GM21390 (cell line): ENCODE results near the gene PCNX3.

Experiments
- ATAC-seq: cut with Tn5 transposase; IDR thresholded peaks from one replicate; pipeline ENCODE4 v1.9.1; 2021; ENCODE audit not compliant: unreplicated experiment

PCNX3 gene

GRCh38 chr11:65618763-65619162, 3.2 kb downstream of the PCNX3 start:
- no peak for ATAC-seq

- ATAC-seq = no peak
Observed at GRCh38 chr11:65619281-65619928, 3.8 kb downstream of the PCNX3 start.

DNA sequence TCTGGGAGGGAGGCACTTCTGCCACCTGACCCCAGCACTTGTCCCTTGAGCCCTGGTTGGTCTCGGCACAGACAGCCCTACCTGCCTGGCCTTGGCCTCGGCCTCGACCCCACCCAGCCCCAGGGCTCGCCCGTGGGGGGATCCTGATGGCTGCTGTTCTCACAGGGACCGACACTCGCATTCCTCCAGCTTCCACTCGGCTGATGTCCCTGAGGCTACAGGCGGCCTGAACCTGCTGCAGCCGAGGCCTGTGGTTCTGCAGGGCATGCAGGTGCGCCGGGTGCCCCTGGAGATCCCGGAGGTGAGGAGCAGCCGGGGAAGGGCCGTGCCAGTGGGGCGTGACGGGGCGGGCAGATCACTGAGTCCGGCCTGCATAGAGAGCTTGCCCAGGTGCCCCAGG, 5.1 kb downstream of the PCNX3 start:
- ATAC-seq = no peak

- no peak for ATAC-seq
Observed at GRCh38 chr11:65621460-65621859, 5.9 kb downstream of the PCNX3 start.

DNA sequence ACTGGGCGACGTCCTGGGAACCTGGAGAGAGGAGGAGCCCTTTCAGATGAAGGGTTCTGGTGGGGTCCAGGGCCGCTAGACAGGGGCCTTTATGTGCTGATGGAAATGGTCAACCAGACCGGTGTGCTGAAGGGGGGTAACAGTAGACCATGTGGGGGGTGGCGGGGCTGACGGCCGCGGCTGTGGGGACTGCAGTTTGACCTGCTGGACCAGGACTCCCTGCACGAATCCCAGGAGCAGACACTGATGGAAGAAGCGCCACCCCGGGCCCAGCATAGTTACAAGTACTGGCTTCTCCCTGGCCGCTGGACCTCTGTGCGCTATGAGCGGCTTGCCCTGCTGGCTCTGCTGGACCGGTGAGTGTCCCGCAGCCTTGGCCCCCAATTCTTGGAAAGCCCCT, 6.4 kb downstream of the PCNX3 start:
- no peak for ATAC-seq

DNA sequence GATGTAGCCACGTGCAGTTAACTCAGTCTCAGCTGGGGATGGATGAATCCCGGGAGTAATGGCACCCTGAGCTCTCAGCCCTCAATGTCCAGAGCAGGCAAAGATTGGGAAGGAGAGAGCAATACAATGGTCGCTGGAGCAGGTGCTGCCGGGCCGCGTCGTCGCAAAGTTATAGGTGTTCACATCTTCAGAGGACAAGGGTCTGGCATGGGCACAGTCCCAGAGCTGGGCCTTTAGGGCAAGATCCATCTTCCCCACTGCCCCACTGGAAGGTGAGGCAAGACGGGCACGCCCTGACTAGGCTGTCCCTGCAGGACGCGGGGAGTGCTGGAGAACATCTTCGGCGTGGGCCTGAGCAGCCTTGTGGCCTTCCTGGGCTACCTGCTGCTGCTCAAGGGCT, 7.6 kb downstream of the PCNX3 start:
- no peak for ATAC-seq

DNA sequence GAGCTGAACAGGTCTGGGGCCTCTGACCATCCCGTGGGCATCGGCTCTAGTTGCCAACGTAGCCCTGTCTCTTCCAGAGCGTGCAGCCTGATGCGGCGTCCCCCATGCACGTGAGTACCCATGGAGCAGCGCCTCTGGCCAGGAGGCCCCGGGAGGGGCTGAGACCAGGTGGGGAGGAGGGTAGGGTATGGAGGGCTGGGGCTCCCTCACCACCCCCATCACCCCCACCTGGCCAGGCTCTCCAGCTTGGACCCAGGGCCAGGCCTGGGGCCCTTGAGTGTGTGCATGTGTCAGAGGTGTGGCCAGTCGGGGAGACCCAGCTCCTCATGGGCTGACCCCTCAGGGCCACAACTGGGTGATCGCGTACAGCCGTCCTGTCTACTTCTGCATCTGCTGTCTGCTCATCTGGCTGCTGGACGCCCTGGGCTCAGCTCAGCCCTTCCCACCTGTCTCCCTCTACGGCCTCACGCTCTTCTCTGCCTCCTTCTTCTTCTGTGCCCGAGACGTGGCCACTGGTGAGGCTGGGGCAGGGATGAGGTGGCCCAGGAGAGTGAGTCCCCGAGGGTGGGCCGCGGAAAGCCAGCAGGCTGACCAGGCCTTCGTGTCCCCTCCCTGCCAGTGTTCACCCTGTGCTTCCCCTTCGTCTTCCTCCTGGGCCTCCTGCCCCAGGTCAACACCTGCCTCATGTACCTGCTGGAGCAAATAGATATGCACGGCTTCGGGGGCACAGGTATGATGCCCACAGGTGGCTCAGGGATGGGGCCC, 8.5 kb downstream of the PCNX3 start:
- ATAC-seq = no peak

DNA sequence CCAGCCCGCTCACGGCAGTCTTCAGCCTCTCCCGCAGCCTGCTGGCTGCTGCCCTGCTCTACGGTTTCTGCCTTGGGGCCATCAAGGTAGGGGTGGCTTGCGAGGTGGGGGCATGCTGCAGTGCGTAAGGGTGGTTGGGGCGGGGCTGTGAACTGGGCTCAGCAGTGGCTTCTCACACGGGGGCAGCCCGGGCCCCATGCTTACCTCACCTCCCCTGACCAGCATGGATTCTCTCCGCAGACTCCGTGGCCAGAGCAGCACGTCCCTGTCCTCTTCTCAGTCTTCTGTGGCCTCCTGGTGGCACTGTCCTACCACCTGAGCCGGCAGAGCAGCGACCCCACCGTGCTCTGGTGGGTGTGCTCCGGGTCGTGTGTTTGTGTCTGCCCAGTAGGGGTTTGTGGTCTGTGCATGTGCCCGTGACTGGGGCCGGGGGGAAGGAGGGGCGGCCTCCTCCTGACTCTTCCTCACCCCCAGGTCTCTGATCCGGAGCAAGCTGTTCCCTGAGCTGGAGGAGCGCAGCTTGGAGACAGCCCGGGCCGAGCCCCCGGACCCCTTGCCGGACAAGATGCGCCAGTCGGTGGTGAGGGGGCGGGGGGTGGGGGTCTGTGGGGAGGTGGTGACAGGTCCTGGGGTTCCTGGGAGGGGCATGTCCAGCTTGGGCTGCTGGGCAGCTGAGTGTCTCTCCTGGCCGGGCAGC, 9.5 kb downstream of the PCNX3 start:
- no peak for ATAC-seq

GRCh38 chr11:65625628-65626342, 10.2 kb downstream of the PCNX3 start:
- ATAC-seq = no peak

DNA sequence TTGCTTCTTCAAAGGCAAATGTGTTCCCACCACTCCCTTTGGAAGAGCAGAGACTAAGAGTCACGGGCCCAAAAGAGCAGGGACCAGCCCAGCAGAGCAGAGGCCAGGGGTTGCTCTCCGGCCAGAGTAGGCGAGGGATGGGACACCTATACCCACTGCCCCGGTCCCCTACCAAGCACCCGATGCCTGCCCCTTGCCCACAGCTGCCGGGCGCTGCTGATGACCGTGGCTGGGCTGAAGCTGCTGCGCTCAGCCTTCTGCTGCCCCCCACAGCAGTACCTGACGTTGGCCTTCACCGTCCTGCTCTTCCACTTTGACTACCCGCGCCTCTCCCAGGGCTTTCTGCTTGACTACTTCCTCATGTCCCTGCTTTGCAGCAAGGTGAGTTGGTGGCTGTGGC, 11.6 kb downstream of the PCNX3 start:
- no peak for ATAC-seq

DNA sequence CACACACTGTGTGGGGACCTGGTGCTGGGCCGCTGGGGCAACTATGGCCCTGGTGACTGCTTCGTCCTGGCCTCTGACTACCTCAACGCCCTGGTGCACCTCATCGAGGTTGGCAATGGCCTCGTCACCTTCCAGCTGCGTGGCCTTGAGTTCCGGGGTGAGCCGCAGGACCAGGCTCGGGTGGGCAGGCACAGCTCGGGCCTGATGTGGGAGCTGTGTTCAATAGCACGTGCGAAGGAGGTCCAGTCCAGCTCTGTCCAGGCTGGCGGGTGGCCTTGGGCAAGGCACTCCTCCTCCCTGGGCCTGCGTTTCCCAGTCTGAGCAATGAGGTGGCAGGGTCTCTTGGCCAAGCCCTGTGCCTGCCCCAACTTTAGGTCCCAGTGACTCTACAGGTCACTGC, 14.0 kb downstream of the PCNX3 start:
- no peak for ATAC-seq

DNA sequence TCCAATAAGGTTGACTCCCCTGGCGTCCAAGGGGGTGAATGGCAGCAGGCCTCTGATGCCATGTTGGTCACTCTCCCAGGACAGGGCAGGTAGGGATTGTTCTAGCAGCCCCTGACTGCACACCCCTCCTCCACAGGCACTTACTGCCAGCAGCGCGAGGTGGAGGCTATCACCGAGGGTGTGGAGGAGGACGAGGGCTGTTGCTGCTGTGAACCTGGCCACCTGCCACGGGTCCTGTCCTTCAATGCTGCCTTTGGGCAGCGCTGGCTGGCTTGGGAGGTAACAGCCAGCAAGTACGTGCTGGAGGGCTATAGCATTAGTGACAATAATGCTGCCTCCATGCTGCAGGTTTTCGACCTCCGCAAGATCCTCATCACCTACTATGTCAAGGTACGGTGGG, 14.6 kb downstream of the PCNX3 start:
- no peak for ATAC-seq

DNA sequence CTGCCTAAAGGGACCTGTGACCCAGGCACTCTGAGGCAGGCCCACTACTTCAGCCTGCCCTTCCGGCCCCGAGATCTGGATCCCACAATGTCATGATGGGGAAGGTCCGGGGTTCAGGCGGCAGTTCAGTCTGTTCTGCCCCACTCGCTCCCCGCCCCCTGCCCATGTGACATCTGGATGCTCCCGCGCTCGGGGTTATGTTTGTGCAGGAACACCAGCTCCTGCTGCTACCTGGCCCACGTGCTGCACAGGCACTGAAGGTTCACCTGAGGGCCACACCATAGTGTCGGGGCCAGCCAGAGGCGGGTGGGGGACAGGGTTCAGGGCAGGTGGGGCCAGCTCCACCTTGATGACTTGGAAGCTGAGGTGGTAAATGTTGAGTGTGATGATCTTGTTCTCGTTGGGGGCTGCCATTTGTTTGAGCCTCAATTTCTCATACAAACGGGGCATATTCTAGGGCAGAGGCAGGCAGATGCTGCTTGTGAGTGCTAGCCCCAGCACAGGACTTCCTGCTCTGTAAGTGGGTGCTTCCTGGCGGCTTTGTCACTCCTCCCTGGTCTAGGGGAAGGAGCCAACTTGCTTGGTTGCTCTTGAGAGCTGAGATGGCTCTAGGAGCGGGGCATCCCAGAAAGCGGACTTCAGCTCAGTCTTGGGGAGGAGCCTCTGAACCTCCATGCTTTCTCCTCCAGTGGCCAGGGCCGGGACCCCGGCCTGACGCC, 18.0 kb downstream of the PCNX3 start:
- no peak for ATAC-seq

DNA sequence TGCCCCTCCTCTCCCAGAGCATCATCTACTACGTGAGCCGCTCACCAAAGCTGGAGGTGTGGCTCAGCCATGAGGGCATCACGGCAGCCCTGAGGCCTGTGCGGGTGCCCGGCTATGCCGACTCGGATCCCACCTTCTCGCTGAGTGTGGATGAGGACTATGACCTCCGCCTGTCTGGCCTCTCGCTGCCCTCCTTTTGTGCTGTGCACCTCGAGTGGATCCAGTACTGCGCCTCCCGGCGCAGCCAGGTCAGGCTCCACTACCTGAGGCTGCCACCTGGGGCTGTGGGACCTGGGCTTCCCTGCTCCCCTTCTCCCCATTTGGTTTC, 18.5 kb downstream of the PCNX3 start:
- ATAC-seq = no peak

DNA sequence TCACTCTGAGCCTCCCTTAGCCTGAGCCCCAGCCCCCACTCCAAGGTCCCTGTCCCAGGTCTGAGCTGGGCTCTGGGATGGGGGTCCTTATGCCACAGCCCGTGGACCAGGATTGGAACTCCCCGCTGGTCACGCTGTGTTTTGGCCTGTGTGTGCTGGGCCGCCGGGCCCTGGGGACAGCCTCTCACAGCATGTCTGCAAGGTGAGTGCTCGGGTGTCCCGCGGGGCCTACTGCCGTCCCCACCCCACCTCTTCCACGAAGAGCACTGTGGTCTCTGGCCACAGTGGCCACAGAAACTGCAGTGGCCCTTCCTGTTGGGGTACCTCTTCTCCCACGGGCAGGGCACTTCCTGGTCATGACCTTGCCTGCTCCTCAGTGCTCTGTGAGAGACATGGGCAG, 18.9 kb downstream of the PCNX3 start:
- ATAC-seq = no peak

- ATAC-seq = no peak
Observed at GRCh38 chr11:65634905-65635731, 19.5 kb downstream of the PCNX3 start.

GRCh38 chr11:65636108-65637031, 20.8 kb downstream of the PCNX3 start:
- ATAC-seq = no peak

DNA sequence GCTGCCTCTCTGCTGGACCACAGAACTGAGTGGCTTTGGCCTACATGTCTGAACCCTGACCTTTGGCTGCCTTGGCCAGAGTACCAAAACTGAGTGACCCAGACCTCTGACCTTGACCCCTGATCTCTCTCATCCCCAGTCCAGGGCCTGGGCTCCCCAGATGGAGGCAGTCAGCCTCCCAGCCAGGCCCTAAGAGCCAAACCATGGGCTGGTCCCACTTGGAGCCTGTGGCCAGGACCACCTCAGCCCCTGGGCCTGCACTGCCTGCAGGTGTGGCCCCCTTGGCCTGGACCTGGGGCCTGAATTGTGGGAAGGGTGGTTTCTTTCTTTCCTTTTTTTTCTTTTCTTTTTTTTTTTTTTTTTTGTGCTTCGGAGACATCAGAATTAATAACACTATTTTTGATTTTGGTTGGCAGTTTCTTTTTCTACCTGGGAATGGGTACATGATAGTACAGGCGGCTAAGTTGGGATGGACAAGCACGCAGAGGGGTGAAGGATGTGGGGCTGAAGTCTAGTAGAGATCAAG, 21.5 kb downstream of the PCNX3 start:
- ATAC-seq = no peak
